NCI-H526 (cell line): ENCODE results near the gene RAD21L1.

ENCODE experiments used
- DNase-seq, 2 experiments: peaks; one replicate each; lab custom pipeline; 2025; lab: John Stamatoyannopoulos, UW

The RAD21L1 gene

GRCh38 chr20:1273366-1273765, 47.5 kb downstream of the RAD21L1 start:
- no peak for DNase-seq

GRCh38 chr20:1274485-1275311, 48.9 kb downstream of the RAD21L1 start:
- no peak for DNase-seq

GRCh38 chr20:1275919-1276318, 50.1 kb downstream of the RAD21L1 start:
- no peak for DNase-seq

- no peak for DNase-seq
These were observed 51.9 kb downstream of the RAD21L1 start for GRCh38 chr20:1277529-1278322.

GRCh38 chr20:1278993-1279392, 53.1 kb downstream of the RAD21L1 start:
- DNase-seq: no peak

- DNase-seq: no peak
These were observed 54.6 kb downstream of the RAD21L1 start for GRCh38 chr20:1280195-1281102.

- DNase-seq: no peak
These were observed 55.6 kb downstream of the RAD21L1 start for GRCh38 chr20:1281279-1282057.

GRCh38 chr20:1282966-1283365, 57.1 kb downstream of the RAD21L1 start:
- no peak for DNase-seq

GRCh38 chr20:1283522-1284510, 58.0 kb downstream of the RAD21L1 start:
- DNase-seq: no peak

GRCh38 chr20:1286267-1287024, 60.6 kb downstream of the RAD21L1 start:
- no peak for DNase-seq

- DNase-seq: no peak
These were observed 61.5 kb downstream of the RAD21L1 start for GRCh38 chr20:1287306-1287705.

- no peak for DNase-seq
These were observed 62.1 kb downstream of the RAD21L1 start for GRCh38 chr20:1287787-1288569.

- no peak for DNase-seq
These were observed 65.4 kb downstream of the RAD21L1 start for GRCh38 chr20:1291191-1291741.

GRCh38 chr20:1292620-1293019, 66.8 kb downstream of the RAD21L1 start:
- no peak for DNase-seq

GRCh38 chr20:1293641-1294379, 68.0 kb downstream of the RAD21L1 start:
- DNase-seq: no peak

GRCh38 chr20:1294497-1294896, 68.7 kb downstream of the RAD21L1 start:
- DNase-seq: no peak

GRCh38 chr20:1295276-1295930, 69.6 kb downstream of the RAD21L1 start:
- no peak for DNase-seq
